HG02973 (cell line): Measurements from ENCODE around the gene TBC1D1.

Source experiments
- ATAC-seq: cut with Tn5 transposase; IDR thresholded peaks from one replicate; pipeline ENCODE4 v1.9.1; 2021; ENCODE audit warnings: moderate library complexity; ENCODE audit not compliant: unreplicated experiment

The TBC1D1 gene

GRCh38 chr4:38182334-38182998, 291.6 kb downstream of the TBC1D1 start:
- ATAC-seq: no peak

GRCh38 chr4:38184404-38184803, 293.5 kb downstream of the TBC1D1 start:
- no peak for ATAC-seq

DNA sequence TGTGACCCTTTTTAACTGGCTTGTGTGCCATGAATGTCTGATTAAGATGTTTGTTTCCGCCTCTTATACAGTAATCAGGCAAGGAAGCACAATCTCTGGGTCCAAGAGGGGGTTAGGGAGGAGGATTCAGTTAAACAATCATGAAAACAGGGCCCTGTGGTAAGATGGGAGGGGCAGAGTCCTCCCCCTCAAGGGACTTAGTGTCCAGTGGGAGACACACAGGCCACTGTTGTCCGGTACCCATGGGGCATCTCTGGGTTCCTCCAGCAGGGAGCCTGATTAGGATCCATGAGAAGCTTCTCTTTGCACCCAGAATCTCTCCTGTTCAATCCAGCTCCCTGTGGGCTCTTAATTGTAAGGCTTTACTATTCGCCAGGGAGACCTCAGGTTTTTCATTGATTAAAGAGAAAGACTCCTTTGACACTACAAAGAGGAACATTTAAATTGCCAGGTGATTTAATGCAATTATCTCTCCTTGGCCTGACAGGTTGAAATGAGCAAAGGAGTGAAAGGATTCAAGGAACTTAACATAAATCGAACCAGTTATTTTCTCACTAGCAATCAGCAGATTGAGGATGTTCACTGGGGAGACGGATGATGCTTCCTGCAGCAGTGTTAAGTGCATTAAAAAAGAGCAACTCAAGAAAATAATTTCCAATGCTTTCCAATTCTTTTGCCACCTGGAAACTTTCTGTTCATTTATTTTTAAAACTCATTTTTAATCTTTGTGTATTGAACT, 294.7 kb downstream of the TBC1D1 start:
- no peak for ATAC-seq

DNA sequence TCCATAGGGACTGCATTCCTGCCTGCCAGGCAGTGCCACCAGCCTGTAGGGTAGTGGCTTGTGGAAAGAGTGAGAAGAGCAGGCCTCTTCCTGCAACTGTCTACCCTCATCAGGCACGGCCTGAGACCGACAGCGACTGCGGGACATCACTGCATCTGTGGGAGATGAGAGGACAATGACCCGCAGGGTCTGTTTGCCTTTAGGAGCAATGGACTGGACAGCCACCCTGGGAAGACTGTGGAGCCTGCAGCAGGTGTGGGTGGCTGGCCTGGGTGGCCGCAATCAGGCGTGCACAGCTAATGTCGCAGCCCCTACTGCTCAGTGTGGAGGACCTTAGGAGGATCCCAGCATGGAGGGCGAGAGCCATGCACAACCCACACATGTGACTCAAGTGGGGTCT, 297.3 kb downstream of the TBC1D1 start:
- ATAC-seq: no peak

DNA sequence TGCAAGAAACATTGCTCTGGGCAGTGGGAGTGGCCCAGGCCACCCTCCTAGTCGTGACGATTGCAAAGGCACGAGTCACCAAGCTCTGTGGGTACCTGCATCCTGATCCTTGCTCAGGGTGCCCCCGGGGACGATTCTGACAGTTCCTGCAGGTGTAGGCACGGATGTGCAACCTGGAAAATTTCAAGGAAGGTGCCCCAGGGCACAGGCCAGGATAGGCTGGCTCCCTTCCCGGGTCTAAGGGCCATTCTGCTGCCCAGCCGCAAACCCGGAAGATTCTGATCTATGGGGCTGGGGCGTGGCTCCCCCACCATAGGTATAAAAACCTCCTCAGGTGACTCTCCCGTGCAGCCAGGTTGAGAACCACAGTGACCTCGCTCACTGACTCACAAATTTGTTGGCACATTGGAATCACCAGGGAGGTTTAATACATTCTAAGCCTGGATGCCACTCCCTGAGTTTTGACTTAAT, 297.8 kb downstream of the TBC1D1 start:
- no peak for ATAC-seq
